GM12864 (cell line): ENCODE measurements around the gene WWOX.

Experiments
- DNase-seq: peaks from one replicate; pipeline ENCODE4 v3.0.0-alpha.2; 2011; ENCODE audit warnings: low read depth
- H3K4me3 ChIP-seq: 2 replicates; pipeline ENCODE4 v1.5.1; 2011; ENCODE audit warnings: mild to moderate bottlenecking, low read depth, low read length, control low read depth
- TF ChIP-seq, protein P1 (sequence below): IDR thresholded peaks from 2 replicates; pipeline ENCODE4 v1.5.1; 2011; ENCODE audit warnings: low read depth, mild to moderate bottlenecking, moderate library complexity, low read length, control low read depth, inconsistent platforms; ENCODE audit errors: missing control alignments

Gene WWOX

DNA sequence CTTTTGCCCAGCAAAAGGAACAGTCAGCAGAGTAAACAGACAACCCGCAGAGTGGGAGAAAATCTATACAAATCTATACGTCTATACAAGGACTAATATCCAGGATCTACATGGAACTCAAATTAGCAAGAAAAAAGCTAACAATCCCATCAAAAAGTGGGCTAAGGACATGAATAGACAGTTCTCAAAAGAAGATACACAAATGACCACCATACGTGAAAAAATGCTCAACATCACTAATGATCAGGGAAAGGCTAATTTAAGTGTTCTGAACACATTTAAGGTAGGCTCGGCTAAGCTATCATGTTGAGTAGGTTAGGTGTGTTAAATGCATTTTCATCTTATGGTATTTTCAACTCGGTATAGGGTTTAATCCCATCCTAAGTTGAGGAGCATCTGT lies 598.0 kb downstream of the WWOX start:
- no peak overlapping the region for H3K4me3 ChIP-seq
- TF ChIP-seq, protein P1, sequence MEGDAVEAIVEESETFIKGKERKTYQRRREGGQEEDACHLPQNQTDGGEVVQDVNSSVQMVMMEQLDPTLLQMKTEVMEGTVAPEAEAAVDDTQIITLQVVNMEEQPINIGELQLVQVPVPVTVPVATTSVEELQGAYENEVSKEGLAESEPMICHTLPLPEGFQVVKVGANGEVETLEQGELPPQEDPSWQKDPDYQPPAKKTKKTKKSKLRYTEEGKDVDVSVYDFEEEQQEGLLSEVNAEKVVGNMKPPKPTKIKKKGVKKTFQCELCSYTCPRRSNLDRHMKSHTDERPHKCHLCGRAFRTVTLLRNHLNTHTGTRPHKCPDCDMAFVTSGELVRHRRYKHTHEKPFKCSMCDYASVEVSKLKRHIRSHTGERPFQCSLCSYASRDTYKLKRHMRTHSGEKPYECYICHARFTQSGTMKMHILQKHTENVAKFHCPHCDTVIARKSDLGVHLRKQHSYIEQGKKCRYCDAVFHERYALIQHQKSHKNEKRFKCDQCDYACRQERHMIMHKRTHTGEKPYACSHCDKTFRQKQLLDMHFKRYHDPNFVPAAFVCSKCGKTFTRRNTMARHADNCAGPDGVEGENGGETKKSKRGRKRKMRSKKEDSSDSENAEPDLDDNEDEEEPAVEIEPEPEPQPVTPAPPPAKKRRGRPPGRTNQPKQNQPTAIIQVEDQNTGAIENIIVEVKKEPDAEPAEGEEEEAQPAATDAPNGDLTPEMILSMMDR: no peak
- no peak for DNase-seq

DNA sequence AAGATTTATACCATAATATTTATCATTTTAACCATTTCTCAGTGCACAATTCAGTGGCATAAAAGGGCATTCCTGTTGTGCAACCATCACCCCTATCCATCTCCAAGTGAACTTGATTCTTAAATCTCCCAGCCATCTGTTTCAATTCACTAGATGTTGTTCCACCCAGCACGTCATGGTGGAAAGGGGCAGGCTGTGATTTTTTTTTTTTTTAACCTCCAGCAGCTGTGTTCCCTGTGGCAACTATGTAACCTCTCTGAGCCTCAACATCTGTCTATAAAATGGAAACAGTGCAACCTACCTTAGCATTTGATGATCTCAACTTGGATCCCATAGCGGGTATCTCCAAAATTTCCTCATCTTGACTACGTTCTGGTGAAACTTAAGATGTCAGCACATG lies 604.5 kb downstream of the WWOX start:
- no peak overlapping the region for H3K4me3 ChIP-seq
- DNase-seq: no peak
- TF ChIP-seq, protein P1: no peak

DNA sequence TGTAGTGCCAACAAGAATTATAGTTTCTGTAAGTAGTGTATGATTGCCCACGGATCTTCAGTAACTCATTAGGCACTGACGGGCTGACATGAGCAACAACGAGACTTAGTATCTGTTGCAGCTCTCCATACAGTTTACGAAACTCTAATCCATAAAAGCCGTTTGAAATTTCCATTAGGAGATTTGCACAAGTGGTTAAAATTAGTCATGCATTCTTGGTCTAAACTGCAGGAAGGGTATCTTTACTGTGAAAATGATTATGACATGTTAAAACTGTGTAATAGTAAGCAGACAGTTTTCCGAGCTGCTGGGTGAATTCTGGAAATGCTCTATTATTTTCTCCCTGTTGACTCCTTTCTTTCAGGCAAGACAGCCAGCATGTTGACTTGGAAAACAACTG lies 605.0 kb downstream of the WWOX start:
- no peak for DNase-seq

DNA sequence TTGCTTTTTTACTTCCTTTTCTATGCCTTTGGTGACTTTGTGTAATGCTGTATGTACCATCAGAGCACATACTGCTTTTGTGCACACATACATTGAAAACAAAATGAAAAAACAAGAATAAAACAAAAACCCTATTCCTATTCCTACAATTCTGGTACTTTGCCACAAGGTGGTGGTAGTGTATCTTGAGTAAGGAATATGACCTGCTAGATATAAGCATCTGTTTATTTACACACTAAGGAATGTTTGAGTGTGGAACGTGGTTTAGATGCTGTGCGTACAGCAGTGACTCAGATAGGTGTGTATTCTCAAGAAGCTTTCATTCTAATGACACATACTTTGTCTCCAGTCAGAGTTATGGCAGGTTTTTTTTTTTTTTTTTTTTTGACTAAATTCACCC lies 606.2 kb downstream of the WWOX start:
- H3K4me3 ChIP-seq: no peak overlapping the region
- DNase-seq: peak; percentile 5
- TF ChIP-seq, protein P1: peak; percentile 44

More for the DNA sequence above, 605.0 kb downstream of the WWOX start:
- TF ChIP-seq, protein P1: no peak
- H3K4me3 ChIP-seq: no peak overlapping the region

DNA sequence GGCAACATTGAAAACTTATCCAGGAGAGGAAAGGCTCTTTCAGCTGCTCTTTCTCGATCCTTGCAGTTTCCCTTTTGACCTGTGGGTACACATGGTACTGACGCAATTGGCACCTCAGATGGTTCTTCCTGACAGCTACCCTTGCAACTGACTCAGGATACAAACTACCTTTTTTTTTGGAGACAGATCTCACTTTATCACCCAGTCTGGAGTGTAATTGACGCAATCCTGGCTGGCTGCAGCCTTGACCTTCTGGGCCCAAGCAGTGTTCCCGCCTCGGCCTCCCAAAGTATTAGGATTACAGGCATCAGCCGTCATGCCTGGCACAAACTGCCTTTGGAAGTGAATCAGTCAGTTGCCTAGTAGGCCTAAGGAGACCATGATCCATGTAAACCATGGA lies 607.2 kb downstream of the WWOX start:
- no peak for DNase-seq
- TF ChIP-seq, protein P1: no peak

DNA sequence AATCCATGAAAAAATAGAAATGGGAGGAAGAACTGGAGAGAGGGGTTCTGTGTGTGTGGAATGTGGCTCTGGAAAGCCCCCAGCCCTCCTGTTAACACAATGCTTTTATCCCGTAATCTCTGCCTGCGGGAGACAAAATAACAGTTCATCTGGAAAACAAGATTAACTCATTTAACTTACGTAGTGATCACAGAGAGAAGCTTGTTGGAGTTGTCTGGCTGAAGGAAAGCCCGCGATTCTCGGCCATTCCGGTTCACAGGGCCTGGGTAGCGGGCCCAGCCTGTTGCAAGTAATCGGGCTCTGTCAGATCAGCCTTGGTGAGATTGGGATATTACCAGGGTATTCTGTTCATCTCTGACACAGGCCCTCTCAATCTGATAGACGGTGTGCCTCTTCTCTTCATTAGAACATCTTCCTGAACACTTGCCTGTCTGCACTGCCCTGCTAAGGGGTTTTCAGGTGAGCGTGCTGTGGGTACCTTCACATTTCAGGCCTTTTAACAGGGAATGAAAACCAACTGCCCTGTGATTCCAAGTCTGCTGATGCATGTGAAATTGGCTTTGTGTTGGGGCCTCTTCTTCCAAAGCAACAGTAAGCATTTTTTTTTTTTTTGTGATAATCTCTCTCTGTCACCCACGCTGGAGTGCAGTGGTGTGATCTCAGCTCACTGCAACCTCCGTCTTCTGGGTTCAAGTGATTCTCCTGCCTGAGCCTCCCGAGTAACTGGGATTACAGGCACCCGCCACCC lies 609.9 kb downstream of the WWOX start:
- TF ChIP-seq, protein P1: no peak
- no peak overlapping the region for H3K4me3 ChIP-seq
- DNase-seq: no peak

More for the DNA sequence above, 607.2 kb downstream of the WWOX start:
- no peak overlapping the region for H3K4me3 ChIP-seq

DNA sequence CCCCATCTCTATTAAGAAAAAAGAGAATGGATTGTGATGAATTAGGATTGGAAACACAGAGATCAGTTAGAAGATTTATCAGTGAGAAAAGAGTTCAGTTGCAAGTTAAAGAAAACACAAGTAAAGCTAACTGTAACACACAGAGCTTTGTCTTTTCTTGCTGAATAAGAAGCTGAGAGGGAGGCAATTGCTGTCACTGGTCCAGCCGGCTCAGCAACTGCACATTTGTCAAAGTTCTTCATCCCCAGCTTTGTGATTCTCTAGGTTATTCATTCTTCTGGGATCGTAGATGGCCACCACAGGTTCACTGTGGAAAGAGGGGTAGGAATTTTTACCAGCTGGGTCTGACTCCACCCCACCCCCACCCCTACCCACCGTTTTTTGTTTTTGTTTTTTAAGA lies 615.7 kb downstream of the WWOX start:
- H3K4me3 ChIP-seq: no peak overlapping the region
- TF ChIP-seq, protein P1: no peak
- DNase-seq: no peak
